ENCODE measurements around the gene ADAT2.

DNA sequence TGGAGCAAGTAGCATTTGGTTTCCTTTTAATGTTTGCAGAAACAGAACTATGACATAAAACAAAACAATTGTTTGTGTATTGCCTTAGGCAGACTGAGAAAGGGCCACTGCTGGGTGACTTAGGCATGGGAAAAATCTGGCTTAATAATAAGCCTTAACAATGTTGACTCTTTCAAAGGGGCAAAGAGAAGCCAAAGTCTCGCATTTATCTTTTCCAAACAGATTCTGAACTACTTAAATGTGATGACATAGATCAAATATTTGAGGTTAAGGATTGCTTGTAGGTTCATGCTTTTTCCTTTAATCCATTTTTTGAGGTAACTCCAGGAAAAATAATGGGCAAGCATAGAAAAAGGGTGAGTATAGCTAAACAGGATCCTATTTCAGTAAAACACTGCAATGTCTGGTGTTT, 39.6 kb downstream of the ADAT2 start:
- TF ChIP-seq RCOR1 (IDR thresholded peaks at IDR 0.05; ENCODE audit: insufficient replicate concordance, low read length) = no peak
- no peak for TF ChIP-seq BHLHE40 (IDR thresholded peaks at IDR 0.05; ENCODE audit: low read depth, low read length)
- TF ChIP-seq MAZ (IDR thresholded peaks at IDR 0.05; ENCODE audit: borderline replicate concordance, low read depth, low read length) = no peak
- no peak for TF ChIP-seq CHD1 (IDR thresholded peaks at IDR 0.05; ENCODE audit: low read depth, low read length)
- TF ChIP-seq, protein P1, sequence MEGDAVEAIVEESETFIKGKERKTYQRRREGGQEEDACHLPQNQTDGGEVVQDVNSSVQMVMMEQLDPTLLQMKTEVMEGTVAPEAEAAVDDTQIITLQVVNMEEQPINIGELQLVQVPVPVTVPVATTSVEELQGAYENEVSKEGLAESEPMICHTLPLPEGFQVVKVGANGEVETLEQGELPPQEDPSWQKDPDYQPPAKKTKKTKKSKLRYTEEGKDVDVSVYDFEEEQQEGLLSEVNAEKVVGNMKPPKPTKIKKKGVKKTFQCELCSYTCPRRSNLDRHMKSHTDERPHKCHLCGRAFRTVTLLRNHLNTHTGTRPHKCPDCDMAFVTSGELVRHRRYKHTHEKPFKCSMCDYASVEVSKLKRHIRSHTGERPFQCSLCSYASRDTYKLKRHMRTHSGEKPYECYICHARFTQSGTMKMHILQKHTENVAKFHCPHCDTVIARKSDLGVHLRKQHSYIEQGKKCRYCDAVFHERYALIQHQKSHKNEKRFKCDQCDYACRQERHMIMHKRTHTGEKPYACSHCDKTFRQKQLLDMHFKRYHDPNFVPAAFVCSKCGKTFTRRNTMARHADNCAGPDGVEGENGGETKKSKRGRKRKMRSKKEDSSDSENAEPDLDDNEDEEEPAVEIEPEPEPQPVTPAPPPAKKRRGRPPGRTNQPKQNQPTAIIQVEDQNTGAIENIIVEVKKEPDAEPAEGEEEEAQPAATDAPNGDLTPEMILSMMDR (conservative IDR thresholded peaks at IDR 0.05; ENCODE audit: low read depth, low read length) = no peak
- no peak for TF ChIP-seq POLR2A (IDR thresholded peaks at IDR 0.05; ENCODE audit: low read depth, low read length)
- no peak for TF ChIP-seq SMC3 (IDR thresholded peaks at IDR 0.05; ENCODE audit: low read depth, low read length)
- no peak for TF ChIP-seq RFX5 (IDR thresholded peaks at IDR 0.05; ENCODE audit: low read depth, low read length)
